Esophagus squamous epithelium (tissue), 4 donors: ENCODE measurements around the gene RANBP3.

Experiments
- CTCF ChIP-seq, 6 experiments: fragments of 450-650 bp in 4 of 6; fragments of 200-600 bp in 2 of 6; sonication (generic) in 2 of 6; IDR thresholded peaks; one replicate each; pipeline ENCODE4 v1.5.1; 2016 to 2019; ENCODE audit warnings: antibody characterized with exemption in 6 of 6, mild to moderate bottlenecking in 4 of 6, moderate library complexity in 4 of 6
- POLR2A ChIP-seq, 4 donors: fragments of 450-650 bp; IDR thresholded peaks; one replicate each; pipeline ENCODE4 v1.6.1; 2017; ENCODE audit warnings: antibody characterized with exemption in 4 of 4, mild to moderate bottlenecking in 4 of 4, moderate library complexity in 3 of 4

DNA sequence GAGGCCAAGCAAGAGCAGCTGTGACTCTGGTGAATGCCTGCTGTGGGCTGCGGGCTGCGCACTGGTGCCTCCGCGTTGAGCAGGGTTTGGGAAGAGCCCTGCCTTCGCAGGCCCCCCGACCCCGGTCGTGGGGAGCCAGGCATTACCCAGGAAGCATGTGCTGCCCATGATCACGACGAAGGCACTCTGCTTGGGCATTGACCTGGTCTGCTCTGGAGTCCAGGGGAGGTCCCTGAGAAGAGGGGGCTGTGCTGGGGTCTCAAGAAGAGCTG lies 19.2 kb downstream of the RANBP3 start:
- TF ChIP-seq POLR2A (IDR thresholded peaks at IDR 0.05): no peak
- TF ChIP-seq CTCF (IDR thresholded peaks at IDR 0.05): no peak
